SK-N-SH (cell line): ENCODE measurements around the gene RABIF.
"Not testable (repeated sequence)": the region's sequence is repeated elsewhere in the genome, so short reads cannot be mapped to it uniquely, and the experiment has no call there.

Source experiments
- CHD2 ChIP-seq: fragments of 150-350 bp; IDR thresholded peaks from 2 replicates; pipeline ENCODE4 v1.6.1; 2018; ENCODE audit warnings: low read length; ENCODE audit not compliant: partially characterized antibody
- CTCF ChIP-seq: fragments of 200-600 bp; sonication (generic); IDR thresholded peaks from 2 replicates; pipeline ENCODE4 v1.6.1; 2017; ENCODE audit warnings: antibody characterized with exemption, mild to moderate bottlenecking, moderate library complexity
- EP300 ChIP-seq, 2 experiments: IDR thresholded peaks; 2 replicates each; pipeline versions ENCODE4 v1.4.0 to v1.6.1; 2012; ENCODE audit warnings: borderline replicate concordance in 1 of 2, low read depth in 1 of 2, low read length in 1 of 2
- EZH2phosphoT487 ChIP-seq: fragments of 200-600 bp; sonication (generic); IDR thresholded peaks from 2 replicates; pipeline ENCODE4 v1.6.1; 2017; ENCODE audit warnings: low read depth, mixed run types, mild to moderate bottlenecking, antibody characterized with exemption, moderate library complexity, borderline replicate concordance
- GABPA ChIP-seq: IDR thresholded peaks from 2 replicates; pipeline ENCODE4 v1.4.0; 2012; ENCODE audit warnings: low read depth, mild to moderate bottlenecking
- JUND ChIP-seq: IDR thresholded peaks from 2 replicates; pipeline ENCODE4 v1.4.0; 2012
- MAX ChIP-seq: IDR thresholded peaks from 2 replicates; pipeline ENCODE4 v1.4.0; 2012; ENCODE audit warnings: low read depth
- POLR2AphosphoS5 ChIP-seq: IDR thresholded peaks from 2 replicates; pipeline ENCODE4 v1.6.1; 2012; ENCODE audit warnings: low read depth, low read length
- RAD21 ChIP-seq: IDR thresholded peaks from 2 replicates; pipeline ENCODE4 v1.6.1; 2012; ENCODE audit warnings: mild to moderate bottlenecking, low read length
- RFX5 ChIP-seq: IDR thresholded peaks from 2 replicates; pipeline ENCODE4 v1.6.1; 2012; ENCODE audit warnings: mild to moderate bottlenecking, improper control_type of control experiment, low read length
- SIN3A ChIP-seq: IDR thresholded peaks from 2 replicates; pipeline ENCODE4 v1.6.1; 2012; ENCODE audit warnings: low read depth, mild to moderate bottlenecking, low read length, moderate library complexity, borderline replicate concordance
- YY1 ChIP-seq: IDR thresholded peaks from 2 replicates; pipeline ENCODE4 v1.4.0; 2012; ENCODE audit warnings: low read depth, mild to moderate bottlenecking

GRCh38 chr1:202912476-202912875, 23.5 kb upstream of the RABIF start:
- not testable (repeated sequence) for TF ChIP-seq GABPA; MAX; CHD2; RAD21; SIN3A; EP300 (IDR thresholded peaks at IDR 0.05; ENCODE audit: borderline replicate concordance in 1 of 2, low read depth in 1 of 2, low read length in 1 of 2); CTCF; EZH2phosphoT487; YY1; JUND; POLR2AphosphoS5; RFX5
